ENCODE data around the gene LSS.

GRCh38 chr21:46215436-46216131 lies 13.0 kb downstream of the LSS start:
- TF ChIP-seq POLR2A (IDR thresholded peaks at IDR 0.05; ENCODE audit: control extremely low read depth in 1 of 2, low read depth in 2 of 2, low read length in 2 of 2) (no peak), CTCF (IDR thresholded peaks at IDR 0.05; ENCODE audit: control extremely low read depth in 1 of 3, insufficient read depth in 1 of 3, low read depth in 1 of 3, low read length in 3 of 3) (no peak), TCF12 (IDR thresholded peaks at IDR 0.05; ENCODE audit: low read depth, low read length) (no peak), USF2 (IDR thresholded peaks at IDR 0.05; ENCODE audit: low read length) (no peak), MAX (IDR thresholded peaks at IDR 0.05) (no peak)

Measured in H1 (cell line).